Left forelimb (tissue), 1 donor: ENCODE measurements around the gene ZNFX1.
A peak's percentile ranks its signal among the peaks of the same experiment; 100 is the strongest.

Experiments used
- DNase-seq: peaks from one replicate; pipeline ENCODE4 v3.0.0-alpha.2; 2018; ENCODE audit warnings: low spot score

Gene ZNFX1

GRCh38 chr20:49278818-49279676 lies 1.2 kb upstream of the ZNFX1 start:
- no peak for DNase-seq

- no peak for DNase-seq
These were observed 146 bp downstream of the ZNFX1 start for GRCh38 chr20:49277786-49278035.

GRCh38 chr20:49276961-49277785 lies 684 bp downstream of the ZNFX1 start:
- DNase-seq, result peak; percentile 67

GRCh38 chr20:49276161-49276960 lies 1.5 kb downstream of the ZNFX1 start:
- DNase-seq, result no peak

- DNase-seq, result no peak
These were observed 2.2 kb downstream of the ZNFX1 start for GRCh38 chr20:49275636-49276035.

- DNase-seq, result no peak
These were observed 2.6 kb downstream of the ZNFX1 start for GRCh38 chr20:49275216-49275615.

- no peak for DNase-seq
These were observed 4.1 kb downstream of the ZNFX1 start for GRCh38 chr20:49273696-49274277.

- DNase-seq, result no peak
These were observed 5.2 kb downstream of the ZNFX1 start for GRCh38 chr20:49272654-49273053.

GRCh38 chr20:49270736-49271135 lies 7.1 kb downstream of the ZNFX1 start:
- DNase-seq, result no peak

- no peak for DNase-seq
These were observed 7.7 kb downstream of the ZNFX1 start for GRCh38 chr20:49270177-49270576.

GRCh38 chr20:49268600-49269365 lies 9.1 kb downstream of the ZNFX1 start:
- no peak for DNase-seq

GRCh38 chr20:49267327-49267726 lies 10.5 kb downstream of the ZNFX1 start:
- no peak for DNase-seq

GRCh38 chr20:49262444-49262843 lies 15.4 kb downstream of the ZNFX1 start:
- no peak for DNase-seq

- no peak for DNase-seq
These were observed 16.7 kb downstream of the ZNFX1 start for GRCh38 chr20:49261173-49261572.

GRCh38 chr20:49260218-49260617 lies 17.6 kb downstream of the ZNFX1 start:
- DNase-seq, result no peak

- DNase-seq, result no peak
These were observed 18.1 kb downstream of the ZNFX1 start for GRCh38 chr20:49259799-49260198.

GRCh38 chr20:49259284-49259683 lies 18.6 kb downstream of the ZNFX1 start:
- no peak for DNase-seq

- no peak for DNase-seq
These were observed 21.6 kb downstream of the ZNFX1 start for GRCh38 chr20:49256261-49256660.

GRCh38 chr20:49252556-49253350 lies 25.1 kb downstream of the ZNFX1 start:
- DNase-seq, result no peak

- DNase-seq, result no peak
These were observed 28.8 kb downstream of the ZNFX1 start for GRCh38 chr20:49248879-49249665.
